ENCODE measurements around the gene SPECC1.

- TF ChIP-seq CTCF (IDR thresholded peaks at IDR 0.05) (no peak), POLR2AphosphoS5 (IDR thresholded peaks at IDR 0.05) (no peak), POLR2A (IDR thresholded peaks at IDR 0.05) (no peak)
Observed at GRCh38 chr17:20045476-20045875, 36.3 kb downstream of the SPECC1 start.

Data from breast epithelium (tissue), 3 donors.